Stimulated activated CD8-positive, alpha-beta memory T cell treated with anti-CD3 and anti-CD28 coated beads, Interleukin-2, amount 100 ng/mL, for 48 hours (primary cell): ENCODE data around the gene DDB1.

ENCODE experiments used
- DNase-seq, 2 donors: peaks; one replicate each; pipeline ENCODE4 v3.0.0-alpha.2; 2020; ENCODE audit warnings: low read depth in 2 of 2

Gene DDB1

GRCh38 chr11:61356706-61357105 lies 23.8 kb upstream of the DDB1 start:
- no peak for DNase-seq

- DNase-seq: no peak
These were observed 21.3 kb upstream of the DDB1 start for GRCh38 chr11:61354208-61354607.

GRCh38 chr11:61353131-61354067 lies 20.5 kb upstream of the DDB1 start:
- DNase-seq: no peak

GRCh38 chr11:61352038-61352437 lies 19.1 kb upstream of the DDB1 start:
- no peak for DNase-seq

GRCh38 chr11:61350803-61351202 lies 17.9 kb upstream of the DDB1 start:
- no peak for DNase-seq

GRCh38 chr11:61350336-61350735 lies 17.4 kb upstream of the DDB1 start:
- no peak for DNase-seq

- no peak for DNase-seq
These were observed 17.0 kb upstream of the DDB1 start for GRCh38 chr11:61349916-61350315.

- no peak for DNase-seq
These were observed 16.4 kb upstream of the DDB1 start for GRCh38 chr11:61349189-61349751.

GRCh38 chr11:61347916-61348461 lies 15.1 kb upstream of the DDB1 start:
- DNase-seq: no peak

- no peak for DNase-seq
These were observed 13.3 kb upstream of the DDB1 start for GRCh38 chr11:61345954-61346843.

- DNase-seq: no peak
These were observed 12.3 kb upstream of the DDB1 start for GRCh38 chr11:61345170-61345610.

- no peak for DNase-seq
These were observed 11.2 kb upstream of the DDB1 start for GRCh38 chr11:61343792-61344745.

- DNase-seq: no peak
These were observed 9.4 kb upstream of the DDB1 start for GRCh38 chr11:61342207-61342803.

GRCh38 chr11:61341706-61342105 lies 8.8 kb upstream of the DDB1 start:
- DNase-seq: no peak

- no peak for DNase-seq
These were observed 8.1 kb upstream of the DDB1 start for GRCh38 chr11:61340979-61341378.

GRCh38 chr11:61339490-61339878 lies 6.6 kb upstream of the DDB1 start:
- no peak for DNase-seq

- no peak for DNase-seq
These were observed 6.0 kb upstream of the DDB1 start for GRCh38 chr11:61338783-61339489.

- no peak for DNase-seq
These were observed 5.0 kb upstream of the DDB1 start for GRCh38 chr11:61337706-61338470.
